ENCODE data around the gene SHISAL1.

GRCh38 chr22:44360306-44360667 is 47.5 kb upstream of the SHISAL1 start:
- no peak for TF ChIP-seq CTCF (IDR thresholded peaks at IDR 0.05)
- no peak for TF ChIP-seq EZH2 (IDR thresholded peaks at IDR 0.05; ENCODE audit: borderline replicate concordance, insufficient read depth, low read depth, low read length, poor library complexity, severe bottlenecking)
